ENCODE measurements around the gene DHX40. TPM values are rescaled to one million over a fixed set of nuclear protein-coding genes. Genes with fewer than 3 reads are reported as not detected.

The DHX40 gene
- total and polyA plus RNA-seq, 12 donors: 19.3 to 48.6 (median 36.2) TPM

DNA sequence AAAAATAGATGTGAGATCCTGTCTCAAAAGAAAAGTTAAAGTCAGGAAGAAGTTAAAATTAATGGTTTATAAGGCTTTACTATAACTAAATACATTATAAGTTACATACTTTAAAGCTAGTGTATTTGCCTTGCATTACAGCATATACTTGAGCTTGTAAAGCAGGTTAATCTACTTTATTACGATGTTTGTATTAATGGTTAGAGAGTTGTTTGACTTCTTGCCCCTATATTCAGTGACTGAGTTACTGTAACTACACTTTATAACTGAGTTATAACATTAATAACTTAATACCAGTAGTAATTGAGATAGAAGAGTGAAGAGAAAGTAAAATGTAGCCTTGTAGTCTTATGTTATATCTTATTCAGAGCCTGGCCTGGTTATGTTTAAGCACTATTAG lies 77.2 kb downstream of the DHX40 start:
- H3K4me1 ChIP-seq (replicated peaks in 1 of 2): peaks cover 11 to 75% of the 10 kb centered on the region in 2 donors
- TF ChIP-seq POLR2A (IDR thresholded peaks at IDR 0.05): no peak
- TF ChIP-seq, protein P1, sequence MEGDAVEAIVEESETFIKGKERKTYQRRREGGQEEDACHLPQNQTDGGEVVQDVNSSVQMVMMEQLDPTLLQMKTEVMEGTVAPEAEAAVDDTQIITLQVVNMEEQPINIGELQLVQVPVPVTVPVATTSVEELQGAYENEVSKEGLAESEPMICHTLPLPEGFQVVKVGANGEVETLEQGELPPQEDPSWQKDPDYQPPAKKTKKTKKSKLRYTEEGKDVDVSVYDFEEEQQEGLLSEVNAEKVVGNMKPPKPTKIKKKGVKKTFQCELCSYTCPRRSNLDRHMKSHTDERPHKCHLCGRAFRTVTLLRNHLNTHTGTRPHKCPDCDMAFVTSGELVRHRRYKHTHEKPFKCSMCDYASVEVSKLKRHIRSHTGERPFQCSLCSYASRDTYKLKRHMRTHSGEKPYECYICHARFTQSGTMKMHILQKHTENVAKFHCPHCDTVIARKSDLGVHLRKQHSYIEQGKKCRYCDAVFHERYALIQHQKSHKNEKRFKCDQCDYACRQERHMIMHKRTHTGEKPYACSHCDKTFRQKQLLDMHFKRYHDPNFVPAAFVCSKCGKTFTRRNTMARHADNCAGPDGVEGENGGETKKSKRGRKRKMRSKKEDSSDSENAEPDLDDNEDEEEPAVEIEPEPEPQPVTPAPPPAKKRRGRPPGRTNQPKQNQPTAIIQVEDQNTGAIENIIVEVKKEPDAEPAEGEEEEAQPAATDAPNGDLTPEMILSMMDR (IDR thresholded peaks at IDR 0.05): no peak

DNA sequence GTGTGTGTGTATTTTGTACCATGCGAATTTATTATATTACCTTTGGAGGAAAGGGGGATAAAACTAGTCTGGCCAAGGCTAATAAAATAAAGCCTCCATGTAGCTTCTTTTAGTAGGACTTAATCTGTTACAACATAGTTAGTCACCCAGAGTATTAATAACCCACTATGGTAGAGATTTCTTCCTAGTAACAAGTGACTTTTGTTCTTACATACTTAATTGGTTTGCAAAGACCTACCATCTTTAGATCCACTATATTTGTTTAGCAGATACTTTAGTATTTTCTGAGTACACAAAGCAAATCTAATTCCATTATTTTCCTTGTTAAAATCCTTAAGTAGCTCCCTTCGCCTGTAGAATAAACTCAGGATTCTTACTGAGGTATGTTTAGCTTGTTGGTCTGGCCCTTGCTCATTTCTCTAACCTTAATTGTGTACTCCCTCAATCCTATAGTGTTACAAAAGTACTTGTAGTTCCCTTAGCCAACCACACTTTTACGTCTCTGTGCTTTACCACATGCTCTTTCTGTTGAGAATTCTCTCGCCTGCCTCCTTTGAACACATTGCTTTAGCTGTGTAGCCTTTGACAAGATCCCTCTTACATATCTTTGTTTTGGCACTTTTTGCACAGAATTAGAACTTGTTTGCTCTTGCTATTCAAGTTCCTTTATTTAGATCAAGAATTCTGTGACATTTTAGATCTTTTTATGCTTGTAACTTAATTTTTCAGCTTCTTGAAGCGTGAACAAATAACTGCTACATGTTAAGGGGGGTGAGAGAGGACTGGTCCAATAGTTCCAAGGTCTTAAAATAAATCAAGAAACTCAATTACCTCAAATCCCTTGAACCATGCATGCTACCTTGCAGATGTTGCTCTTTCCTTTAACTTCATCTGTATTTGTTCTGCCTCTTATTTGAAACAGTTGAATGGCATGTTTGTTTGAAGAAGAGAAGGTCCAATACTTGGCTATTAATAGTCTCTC lies 78.0 kb downstream of the DHX40 start:
- Histone ChIP-seq H3K9me3 (replicated peaks in 1 of 3) (no peaks in the 10 kb centered on the region), H3K27me3 (no peaks in the 10 kb centered on the region), H3K27ac (no peak overlapping the region), H3K4me3 (no peak overlapping the region), H3K36me3 (replicated peaks in 1 of 2) (peaks cover 0 to 32% of the 10 kb centered on the region in 2 donors), H3K4me1 (replicated peaks in 1 of 2) (peaks cover 11 to 76% of the 10 kb centered on the region in 2 donors)
- intact Hi-C loops (cut with DNase I): no loop called here
- 73 to 86% (median 80%) methylated on average over 5 of the region's 5 CpGs for WGBS, 4 donors
- no peak for DNase-seq
- TF ChIP-seq, protein P1 (IDR thresholded peaks at IDR 0.05): no peak
- TF ChIP-seq POLR2A (IDR thresholded peaks at IDR 0.05): no peak

More for the DNA sequence above, 77.2 kb downstream of the DHX40 start:
- H3K9me3 ChIP-seq (replicated peaks in 1 of 3): no peaks in the 10 kb centered on the region
- H3K27me3 ChIP-seq: no peaks in the 10 kb centered on the region
- 81 to 88% (median 87%) methylated on average over 1 of the region's 1 CpG for WGBS, 4 donors
- H3K4me3 ChIP-seq: peak overlapping the region in 1 of 4 donors; percentile 9
- intact Hi-C loops (cut with DNase I): no loop called here
- no peak for DNase-seq
- peaks cover 0 to 29% of the 10 kb centered on the region in 2 donors for H3K36me3 ChIP-seq (replicated peaks in 1 of 2)
- peak overlapping the region in 1 of 5 donors; percentile 27 for H3K27ac ChIP-seq

DNA sequence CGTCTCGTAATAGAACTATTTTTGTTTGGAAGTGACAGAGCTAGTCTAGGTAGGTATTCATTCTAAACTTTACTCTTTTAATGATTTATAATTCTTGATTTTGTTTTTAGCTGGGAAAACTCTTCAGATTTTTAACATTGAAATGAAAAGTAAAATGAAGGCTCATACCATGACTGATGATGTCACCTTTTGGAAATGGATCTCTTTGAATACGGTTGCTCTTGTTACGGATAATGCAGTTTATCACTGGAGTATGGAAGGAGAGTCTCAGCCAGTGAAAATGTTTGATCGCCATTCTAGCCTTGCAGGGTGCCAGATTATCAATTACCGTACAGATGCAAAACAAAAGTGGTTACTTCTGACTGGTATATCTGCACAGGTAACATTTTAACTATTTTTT lies 81.9 kb downstream of the DHX40 start:
- no peaks in the 10 kb centered on the region for H3K27me3 ChIP-seq
- no peaks in the 10 kb centered on the region for H3K9me3 ChIP-seq (replicated peaks in 1 of 3)
- WGBS, 4 donors: 91 to 93% (median 91%) methylated on average over 6 of the region's 6 CpGs
- H3K4me3 ChIP-seq: no peak overlapping the region
- H3K4me1 ChIP-seq (replicated peaks in 1 of 2): peaks cover 7 to 53% of the 10 kb centered on the region in 2 donors
- intact Hi-C loops (cut with DNase I): no loop called here
- TF ChIP-seq POLR2A (IDR thresholded peaks at IDR 0.05): no peak
- TF ChIP-seq, protein P1 (IDR thresholded peaks at IDR 0.05): no peak
- H3K27ac ChIP-seq: no peak overlapping the region
- no peak for DNase-seq
- peaks cover 0 to 66% of the 10 kb centered on the region in 2 donors for H3K36me3 ChIP-seq (replicated peaks in 1 of 2)

DNA sequence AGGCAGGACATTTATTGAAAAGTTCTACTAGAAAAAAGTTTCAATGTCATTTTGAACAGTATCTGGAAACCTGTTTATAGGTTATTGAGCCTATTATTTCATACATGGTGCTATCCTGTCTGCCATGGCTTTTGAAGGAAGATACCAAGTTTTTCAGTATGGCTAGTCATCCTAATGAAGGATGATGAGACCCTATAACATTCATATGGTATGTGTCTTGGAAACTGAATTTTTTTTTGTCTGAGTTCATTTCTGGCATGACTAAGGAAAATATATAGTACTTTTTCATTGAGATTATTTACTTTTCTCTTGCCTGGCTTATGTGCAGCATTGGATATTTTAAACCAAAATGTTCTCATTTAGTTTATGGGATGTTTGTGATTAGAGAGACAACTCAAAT lies 84.5 kb downstream of the DHX40 start:
- intact Hi-C loops (cut with DNase I): no loop called here
- peaks cover 0 to 81% of the 10 kb centered on the region in 2 donors for H3K36me3 ChIP-seq (replicated peaks in 1 of 2)

More for the DNA sequence above, 84.5 kb downstream of the DHX40 start:
- H3K4me3 ChIP-seq: no peak overlapping the region
- TF ChIP-seq POLR2A (IDR thresholded peaks at IDR 0.05): no peak
- TF ChIP-seq, protein P1 (IDR thresholded peaks at IDR 0.05): no peak
- no peak overlapping the region for H3K27ac ChIP-seq
- no peak for DNase-seq
- no peaks in the 10 kb centered on the region for H3K27me3 ChIP-seq
- H3K4me1 ChIP-seq (replicated peaks in 1 of 2): peaks cover 7 to 34% of the 10 kb centered on the region in 2 donors
- no peaks in the 10 kb centered on the region for H3K9me3 ChIP-seq (replicated peaks in 1 of 3)

Data from adrenal gland (tissue), 12 donors.